PC-3 (cell line): ENCODE results near the gene CD19. TPM values are rescaled to one million over a fixed set of nuclear protein-coding genes. Genes with fewer than 3 reads are reported as not detected.

ENCODE experiments used
- ATAC-seq: fragments of 200-7000 bp; cut with Tn5 transposase; 2 replicates; pipeline ENCODE4 v1.9.1; 2020; ENCODE audit warnings: mild to moderate bottlenecking, moderate library complexity
- BruUV-seq: library from RNA; stranded (reverse); fragments of 400-500 nt; replicated peaks from 2 replicates; lab custom pipeline; 2021; lab: Mats Ljungman, UMichigan
- CTCF ChIA-PET: fragments of 300-600 bp; sonication (Branson Sonifier 250); formaldehyde crosslinking; loops from one replicate; lab custom pipeline; 2022; ENCODE audit warnings: antibody characterized with exemption; lab: Charles Lee
- POLR2A ChIA-PET: fragments of 300-600 bp; sonication (Branson Sonifier 250); formaldehyde crosslinking; loops from one replicate; lab custom pipeline; 2022; ENCODE audit warnings: antibody characterized with exemption; ENCODE audit not compliant: unreplicated experiment; lab: Charles Lee
- DNase-seq: peaks from one replicate; pipeline ENCODE4 v3.0.0-alpha.2; 2015
- H2AFZ ChIP-seq: fragments of 300-600 bp; sonication (generic); 2 replicates; pipeline ENCODE4 v1.6.0; 2016; ENCODE audit warnings: antibody characterized with exemption, low read length
- H3F3A ChIP-seq: fragments of 300-600 bp; sonication (generic); one replicate; pipeline ENCODE4 v1.6.0; 2017; ENCODE audit warnings: antibody characterized with exemption, low read length, control low read depth, mild to moderate bottlenecking; ENCODE audit not compliant: unreplicated experiment
- H3K27ac ChIP-seq: fragments of 300-600 bp; sonication (generic); 2 replicates; pipeline ENCODE4 v1.5.1; 2016; ENCODE audit warnings: mild to moderate bottlenecking, low read length
- H3K27me3 ChIP-seq: fragments of 300-600 bp; sonication (generic); 2 replicates; pipeline ENCODE4 v1.6.1; 2016; ENCODE audit warnings: low read length, mixed read lengths
- H3K36me3 ChIP-seq: fragments of 300-600 bp; sonication (generic); 2 replicates; pipeline ENCODE4 v1.6.1; 2016; ENCODE audit warnings: low read depth, mixed run types, low read length, mixed read lengths
- H3K4me1 ChIP-seq: fragments of 300-600 bp; sonication (generic); 2 replicates; pipeline ENCODE4 v1.5.1; 2016; ENCODE audit warnings: low read length; ENCODE audit not compliant: insufficient read depth
- H3K4me2 ChIP-seq: fragments of 300-600 bp; sonication (generic); 2 replicates; pipeline ENCODE4 v1.6.0; 2016; ENCODE audit warnings: low read length
- H3K4me3 ChIP-seq: fragments of 300-600 bp; sonication (generic); 2 replicates; pipeline ENCODE4 v1.5.1; 2016; ENCODE audit warnings: mild to moderate bottlenecking, low read length, mixed read lengths
- H3K79me2 ChIP-seq: fragments of 300-600 bp; sonication (generic); 2 replicates; pipeline ENCODE4 v1.6.1; 2017; ENCODE audit warnings: low read length, mixed read lengths
- H3K9ac ChIP-seq: fragments of 300-600 bp; sonication (generic); 2 replicates; pipeline ENCODE4 v1.6.0; 2016; ENCODE audit warnings: mild to moderate bottlenecking, low read length
- H3K9me2 ChIP-seq: fragments of 300-600 bp; sonication (generic); replicated peaks from 2 replicates; pipeline ENCODE4 v1.6.1; 2016; ENCODE audit warnings: mixed run types, low read length, mixed read lengths
- H3K9me3 ChIP-seq: fragments of 300-600 bp; sonication (generic); 2 replicates; pipeline ENCODE4 v1.6.1; 2016; ENCODE audit warnings: low read length, mixed read lengths
- H4K20me1 ChIP-seq: fragments of 300-600 bp; sonication (generic); 2 replicates; pipeline ENCODE4 v1.6.1; 2016; ENCODE audit warnings: low read length, mixed read lengths
- EZH2 ChIP-seq: fragments of 300-600 bp; sonication (generic); IDR thresholded peaks from one replicate; pipeline ENCODE4 v1.6.1; 2017; ENCODE audit warnings: antibody characterized with exemption, mild to moderate bottlenecking, low read length; ENCODE audit not compliant: unreplicated experiment
- EZH2phosphoT487 ChIP-seq: fragments of 300-600 bp; sonication (generic); IDR thresholded peaks from 2 replicates; pipeline ENCODE4 v1.6.1; 2018; ENCODE audit warnings: mild to moderate bottlenecking, antibody characterized with exemption, low read length, borderline replicate concordance
- intact Hi-C: fragments of 100-400 bp; cut with micrococcal nuclease; formaldehyde crosslinking; loops from 2 replicates; pipeline ENCODE4 v1.9.0; 2023
- total RNA-seq: library from RNA; depleted of rRNA; stranded (reverse); fragments of >200 nt; gene quantifications from 2 replicates; pipeline ENCODE4 v1.2.3, GENCODE V29; 2014
- TF ChIP-seq, protein P1 (sequence below): fragments of 300-600 bp; sonication (generic); conservative IDR thresholded peaks from 2 replicates; pipeline ENCODE4 v1.5.1; 2017; ENCODE audit warnings: antibody characterized with exemption, low read depth, mild to moderate bottlenecking, low read length

The CD19 gene
- total RNA-seq, 1 experiment from 2014 or later = not detected

DNA sequence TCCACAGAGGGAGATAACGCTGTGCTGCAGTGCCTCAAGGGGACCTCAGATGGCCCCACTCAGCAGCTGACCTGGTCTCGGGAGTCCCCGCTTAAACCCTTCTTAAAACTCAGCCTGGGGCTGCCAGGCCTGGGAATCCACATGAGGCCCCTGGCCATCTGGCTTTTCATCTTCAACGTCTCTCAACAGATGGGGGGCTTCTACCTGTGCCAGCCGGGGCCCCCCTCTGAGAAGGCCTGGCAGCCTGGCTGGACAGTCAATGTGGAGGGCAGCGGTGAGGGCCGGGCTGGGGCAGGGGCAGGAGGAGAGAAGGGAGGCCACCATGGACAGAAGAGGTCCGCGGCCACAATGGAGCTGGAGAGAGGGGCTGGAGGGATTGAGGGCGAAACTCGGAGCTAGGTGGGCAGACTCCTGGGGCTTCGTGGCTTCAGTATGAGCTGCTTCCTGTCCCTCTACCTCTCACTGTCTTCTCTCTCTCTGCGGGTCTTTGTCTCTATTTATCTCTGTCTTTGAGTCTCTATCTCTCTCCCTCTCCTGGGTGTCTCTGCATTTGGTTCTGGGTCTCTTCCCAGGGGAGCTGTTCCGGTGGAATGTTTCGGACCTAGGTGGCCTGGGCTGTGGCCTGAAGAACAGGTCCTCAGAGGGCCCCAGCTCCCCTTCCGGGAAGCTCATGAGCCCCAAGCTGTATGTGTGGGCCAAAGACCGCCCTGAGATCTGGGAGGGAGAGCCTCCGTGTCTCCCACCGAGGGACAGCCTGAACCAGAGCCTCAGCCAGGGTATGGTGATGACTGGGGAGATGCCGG, 769 bp downstream of the CD19 start:
- H3K79me2 ChIP-seq = no peaks in the 10 kb centered on the region
- CTCF ChIA-PET = no interaction called here
- no peaks in the 10 kb centered on the region for H3K4me1 ChIP-seq
- H3K27ac ChIP-seq = no peak overlapping the region
- H3K4me3 ChIP-seq = no peak overlapping the region
- H3K9me3 ChIP-seq = no peaks in the 10 kb centered on the region
- H3K27me3 ChIP-seq = no peaks in the 10 kb centered on the region
- DNase-seq = no peak
- no peaks in the 10 kb centered on the region for H4K20me1 ChIP-seq
- no peaks in the 10 kb centered on the region for H3F3A ChIP-seq
- BruUV-seq = no TSS peak
- no peak overlapping the region for H2AFZ ChIP-seq
- no peak overlapping the region for H3K9ac ChIP-seq
- ATAC-seq = no peak
- TF ChIP-seq, protein P1, sequence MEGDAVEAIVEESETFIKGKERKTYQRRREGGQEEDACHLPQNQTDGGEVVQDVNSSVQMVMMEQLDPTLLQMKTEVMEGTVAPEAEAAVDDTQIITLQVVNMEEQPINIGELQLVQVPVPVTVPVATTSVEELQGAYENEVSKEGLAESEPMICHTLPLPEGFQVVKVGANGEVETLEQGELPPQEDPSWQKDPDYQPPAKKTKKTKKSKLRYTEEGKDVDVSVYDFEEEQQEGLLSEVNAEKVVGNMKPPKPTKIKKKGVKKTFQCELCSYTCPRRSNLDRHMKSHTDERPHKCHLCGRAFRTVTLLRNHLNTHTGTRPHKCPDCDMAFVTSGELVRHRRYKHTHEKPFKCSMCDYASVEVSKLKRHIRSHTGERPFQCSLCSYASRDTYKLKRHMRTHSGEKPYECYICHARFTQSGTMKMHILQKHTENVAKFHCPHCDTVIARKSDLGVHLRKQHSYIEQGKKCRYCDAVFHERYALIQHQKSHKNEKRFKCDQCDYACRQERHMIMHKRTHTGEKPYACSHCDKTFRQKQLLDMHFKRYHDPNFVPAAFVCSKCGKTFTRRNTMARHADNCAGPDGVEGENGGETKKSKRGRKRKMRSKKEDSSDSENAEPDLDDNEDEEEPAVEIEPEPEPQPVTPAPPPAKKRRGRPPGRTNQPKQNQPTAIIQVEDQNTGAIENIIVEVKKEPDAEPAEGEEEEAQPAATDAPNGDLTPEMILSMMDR = no peak
- no peak for TF ChIP-seq EZH2phosphoT487
- no peak for TF ChIP-seq EZH2
- H3K9me2 ChIP-seq = no peaks in the 10 kb centered on the region
- POLR2A ChIA-PET = no interaction called here
- intact Hi-C loops = no loop called here
- H3K4me2 ChIP-seq = no peak overlapping the region
- no peaks in the 10 kb centered on the region for H3K36me3 ChIP-seq

DNA sequence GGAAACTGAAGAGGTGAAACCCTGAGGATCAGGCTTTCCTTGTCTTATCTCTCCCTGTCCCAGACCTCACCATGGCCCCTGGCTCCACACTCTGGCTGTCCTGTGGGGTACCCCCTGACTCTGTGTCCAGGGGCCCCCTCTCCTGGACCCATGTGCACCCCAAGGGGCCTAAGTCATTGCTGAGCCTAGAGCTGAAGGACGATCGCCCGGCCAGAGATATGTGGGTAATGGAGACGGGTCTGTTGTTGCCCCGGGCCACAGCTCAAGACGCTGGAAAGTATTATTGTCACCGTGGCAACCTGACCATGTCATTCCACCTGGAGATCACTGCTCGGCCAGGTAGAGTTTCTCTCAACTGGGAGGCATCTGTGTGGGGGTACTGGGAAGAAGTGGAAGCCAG, 1.4 kb downstream of the CD19 start:
- TF ChIP-seq EZH2phosphoT487 = no peak
- no peaks in the 10 kb centered on the region for H3K79me2 ChIP-seq
- no peak overlapping the region for H2AFZ ChIP-seq
- intact Hi-C loops = no loop called here
- no peaks in the 10 kb centered on the region for H3K27me3 ChIP-seq
- H3K27ac ChIP-seq = no peak overlapping the region
- no peak overlapping the region for H3K4me2 ChIP-seq
- no TSS peak for BruUV-seq
- no peaks in the 10 kb centered on the region for H3F3A ChIP-seq
- H4K20me1 ChIP-seq = no peaks in the 10 kb centered on the region
- no peak overlapping the region for H3K9ac ChIP-seq
- H3K9me3 ChIP-seq = no peaks in the 10 kb centered on the region
- ATAC-seq = no peak
- POLR2A ChIA-PET = no interaction called here
- no peaks in the 10 kb centered on the region for H3K4me1 ChIP-seq
- no peaks in the 10 kb centered on the region for H3K36me3 ChIP-seq
- CTCF ChIA-PET = no interaction called here
- H3K4me3 ChIP-seq = no peak overlapping the region
- DNase-seq = no peak
- no peaks in the 10 kb centered on the region for H3K9me2 ChIP-seq

DNA sequence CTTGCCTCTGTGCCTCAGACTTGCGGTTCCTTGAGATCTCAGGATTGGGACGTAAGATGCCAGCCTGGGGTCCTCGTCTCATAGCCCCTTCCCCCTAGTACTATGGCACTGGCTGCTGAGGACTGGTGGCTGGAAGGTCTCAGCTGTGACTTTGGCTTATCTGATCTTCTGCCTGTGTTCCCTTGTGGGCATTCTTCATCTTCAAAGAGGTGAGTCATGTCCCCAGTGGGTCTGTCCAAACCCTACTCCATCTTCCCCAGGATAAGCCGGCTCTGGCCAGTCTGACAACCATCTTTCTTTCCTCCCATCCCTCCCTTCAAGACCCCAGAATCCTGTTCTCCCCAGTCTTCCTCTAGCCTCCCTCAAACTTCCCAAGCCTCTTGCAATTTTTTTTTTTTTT, 3.6 kb downstream of the CD19 start:
- no TSS peak for BruUV-seq
- Histone ChIP-seq H3K9ac (no peak overlapping the region), H3K79me2 (no peaks in the 10 kb centered on the region), H3K4me1 (no peaks in the 10 kb centered on the region), H2AFZ (no peak overlapping the region), H3K4me2 (no peak overlapping the region), H3K4me3 (no peak overlapping the region), H3K27ac (no peak overlapping the region), H3K27me3 (no peaks in the 10 kb centered on the region), H3K9me3 (no peaks in the 10 kb centered on the region), H3K9me2 (no peaks in the 10 kb centered on the region), H3K36me3 (no peaks in the 10 kb centered on the region), H4K20me1 (no peaks in the 10 kb centered on the region), H3F3A (no peaks in the 10 kb centered on the region)
- no peak for ATAC-seq
- ChIA-PET CTCF (no interaction called here), POLR2A (no interaction called here)
- intact Hi-C loops = no loop called here
- no peak for DNase-seq
- TF ChIP-seq EZH2 (no peak), EZH2phosphoT487 (no peak)
- TF ChIP-seq, protein P1 = no peak
